GM18502 (cell line): ENCODE results near the gene RGS9BP.
"Not testable (repeated sequence)": the region's sequence is repeated elsewhere in the genome, so short reads cannot be mapped to it uniquely, and the experiment has no call there.

Experiments used
- ATAC-seq: cut with Tn5 transposase; IDR thresholded peaks from one replicate; pipeline ENCODE4 v1.9.1; 2021; ENCODE audit warnings: mild to moderate bottlenecking; ENCODE audit not compliant: unreplicated experiment, poor library complexity

Gene RGS9BP

GRCh38 chr19:32693151-32694108, 17.8 kb downstream of the RGS9BP start:
- not testable (repeated sequence) for ATAC-seq

GRCh38 chr19:32694316-32694715, 18.7 kb downstream of the RGS9BP start:
- not testable (repeated sequence) for ATAC-seq

GRCh38 chr19:32694851-32695250, 19.2 kb downstream of the RGS9BP start:
- not testable (repeated sequence) for ATAC-seq

GRCh38 chr19:32695506-32695905, 19.9 kb downstream of the RGS9BP start:
- ATAC-seq, result not testable (repeated sequence)

GRCh38 chr19:32696771-32697170, 21.1 kb downstream of the RGS9BP start:
- not testable (repeated sequence) for ATAC-seq

GRCh38 chr19:32700129-32700528, 24.5 kb downstream of the RGS9BP start:
- ATAC-seq, result not testable (repeated sequence)

- ATAC-seq, result no peak
Measured at GRCh38 chr19:32702010-32702409, 26.4 kb downstream of the RGS9BP start.

- not testable (repeated sequence) for ATAC-seq
Measured at GRCh38 chr19:32704006-32704405, 28.4 kb downstream of the RGS9BP start.

GRCh38 chr19:32708457-32708856, 32.8 kb downstream of the RGS9BP start:
- ATAC-seq, result no peak

GRCh38 chr19:32709032-32709431, 33.4 kb downstream of the RGS9BP start:
- ATAC-seq, result no peak

GRCh38 chr19:32711747-32712146, 36.1 kb downstream of the RGS9BP start:
- ATAC-seq, result no peak

- not testable (repeated sequence) for ATAC-seq
Measured at GRCh38 chr19:32716203-32716602, 40.6 kb downstream of the RGS9BP start.

- ATAC-seq, result no peak
Measured at GRCh38 chr19:32717496-32717895, 41.8 kb downstream of the RGS9BP start.

- no peak for ATAC-seq
Measured at GRCh38 chr19:32718286-32718685, 42.6 kb downstream of the RGS9BP start.

- ATAC-seq, result no peak
Measured at GRCh38 chr19:32719611-32720059, 44.0 kb downstream of the RGS9BP start, which contains the start of gene TDRD12. Gene TDRD12, plus strand, starts transcription at chr19:32719767. Its CDS starts 306 bp downstream, at chr19:32720073.

GRCh38 chr19:32720216-32720935, 44.7 kb downstream of the RGS9BP start:
- ATAC-seq, result no peak

- ATAC-seq, result no peak
Measured at GRCh38 chr19:32720936-32721250, 45.2 kb downstream of the RGS9BP start.
